Neural cell (in vitro differentiated cells): ENCODE data around the gene HTR2B. TPM values are rescaled to one million over a fixed set of nuclear protein-coding genes. Genes with fewer than 3 reads are reported as not detected.

Experiments
- H2AFZ ChIP-seq: fragments of 200-600, 300-800 bp; sonication (generic), shearing (Covaris generic); 2 replicates; pipeline ENCODE4 v1.6.0; 2014; ENCODE audit warnings: low read depth, mild to moderate bottlenecking, antibody characterized with exemption, low read length, moderate library complexity
- H3F3A ChIP-seq: fragments of 200-600 bp; shearing (Covaris generic); 2 replicates; pipeline ENCODE4 v1.6.1; 2016; ENCODE audit warnings: mild to moderate bottlenecking, moderate library complexity, mixed read lengths, antibody characterized with exemption, low read length; ENCODE audit not compliant: insufficient read depth, poor library complexity, severe bottlenecking
- H3K27ac ChIP-seq: fragments of 200-600, 300-800 bp; sonication (generic), shearing (Covaris generic); 2 replicates; pipeline ENCODE4 v1.5.1; 2014; ENCODE audit warnings: mild to moderate bottlenecking, low read length, moderate library complexity
- H3K27me3 ChIP-seq: fragments of 300-800, 200-600 bp; sonication (generic), shearing (Covaris generic); 2 replicates; pipeline ENCODE4 v1.6.0; 2014; ENCODE audit warnings: mild to moderate bottlenecking, low read depth, low read length, moderate library complexity; ENCODE audit not compliant: insufficient read depth
- H3K36me3 ChIP-seq: fragments of 300-800, 200-600 bp; sonication (generic), shearing (Covaris generic); 2 replicates; pipeline ENCODE4 v1.5.1; 2014; ENCODE audit warnings: mild to moderate bottlenecking, antibody characterized with exemption, low read length, moderate library complexity; ENCODE audit not compliant: insufficient read depth
- H3K4me2 ChIP-seq: fragments of 300-800, 200-600 bp; sonication (generic), shearing (Covaris generic); 2 replicates; pipeline ENCODE4 v1.6.0; 2014; ENCODE audit warnings: mild to moderate bottlenecking, low read length
- H3K4me3 ChIP-seq: fragments of 300-800, 200-600 bp; sonication (generic), shearing (Covaris generic); 2 replicates; pipeline ENCODE4 v1.5.1; 2014; ENCODE audit warnings: mild to moderate bottlenecking, low read length, moderate library complexity
- H3K79me2 ChIP-seq: fragments of 200-600 bp; shearing (Covaris generic); replicated peaks from 2 replicates; pipeline ENCODE4 v1.6.0; 2014; ENCODE audit warnings: mild to moderate bottlenecking, low read length, moderate library complexity; ENCODE audit not compliant: insufficient read depth
- H3K9ac ChIP-seq: fragments of 300-800, 200-600 bp; sonication (generic), shearing (Covaris generic); 2 replicates; pipeline ENCODE4 v1.6.1; 2016; ENCODE audit warnings: mild to moderate bottlenecking, low read length, mixed read lengths
- H3K9me2 ChIP-seq: fragments of 200-600 bp; shearing (Covaris generic); 2 replicates; pipeline ENCODE4 v1.6.1; 2016; ENCODE audit warnings: mild to moderate bottlenecking, low read length, mixed read lengths; ENCODE audit not compliant: insufficient read depth
- H3K9me3 ChIP-seq: fragments of 200-600, 300-800 bp; sonication (generic), shearing (Covaris generic); 2 replicates; pipeline ENCODE4 v1.6.1; 2016; ENCODE audit warnings: mild to moderate bottlenecking, mixed run types, low read length, moderate library complexity, mixed read lengths
- H4K20me1 ChIP-seq: fragments of 200-600 bp; shearing (Covaris generic); 2 replicates; pipeline ENCODE4 v1.6.1; 2016; ENCODE audit warnings: mild to moderate bottlenecking, mixed run types; ENCODE audit not compliant: insufficient read depth
- EP300 ChIP-seq: fragments of 450-650 bp; conservative IDR thresholded peaks from 2 replicates; pipeline ENCODE4 v1.6.1; 2014; ENCODE audit warnings: antibody characterized with exemption, mild to moderate bottlenecking, moderate library complexity; ENCODE audit not compliant: poor library complexity, severe bottlenecking
- EZH2 ChIP-seq: fragments of 200-600, 300-800 bp; shearing (Covaris generic), sonication (generic); IDR thresholded peaks from 2 replicates; pipeline ENCODE4 v1.6.1; 2014; ENCODE audit warnings: antibody characterized with exemption, low read length, borderline replicate concordance, mild to moderate bottlenecking; ENCODE audit not compliant: insufficient read depth, poor library complexity, severe bottlenecking
- MXI1 ChIP-seq: fragments of 450-650 bp; conservative IDR thresholded peaks from 2 replicates; pipeline ENCODE4 v1.6.1; 2014; ENCODE audit warnings: antibody characterized with exemption, mild to moderate bottlenecking; ENCODE audit not compliant: poor library complexity, severe bottlenecking
- POLR2AphosphoS5 ChIP-seq: IDR thresholded peaks from 2 replicates; pipeline ENCODE4 v1.6.1; 2012
- RAD21 ChIP-seq: fragments of 450-650 bp; conservative IDR thresholded peaks from 2 replicates; pipeline ENCODE4 v1.6.1; 2014; ENCODE audit warnings: antibody characterized with exemption, mild to moderate bottlenecking, moderate library complexity
- REST ChIP-seq: IDR thresholded peaks from 2 replicates; pipeline ENCODE4 v1.6.1; 2012; ENCODE audit warnings: borderline replicate concordance
- SMC3 ChIP-seq: fragments of 450-650 bp; conservative IDR thresholded peaks from 2 replicates; pipeline ENCODE4 v1.6.1; 2014; ENCODE audit warnings: antibody characterized with exemption, mild to moderate bottlenecking, moderate library complexity; ENCODE audit not compliant: poor library complexity
- TAF1 ChIP-seq: IDR thresholded peaks from 2 replicates; pipeline ENCODE4 v1.6.1; 2012; ENCODE audit warnings: low read depth
- polyA plus RNA-seq: library from polyadenylated mRNA; depleted of rRNA; stranded (reverse); fragments of >200 nt; gene quantifications from 2 replicates; pipeline ENCODE4 v1.2.3, GENCODE V29; 2014
- TF ChIP-seq, protein P1 (sequence below): fragments of 450-650 bp; IDR thresholded peaks from 2 replicates; pipeline ENCODE4 v1.5.1; 2014; ENCODE audit warnings: antibody characterized with exemption, mild to moderate bottlenecking, moderate library complexity; ENCODE audit not compliant: poor library complexity, severe bottlenecking

The HTR2B gene
- polyA plus RNA-seq, 1 donor from 2014 or later, result not detected

- H3K4me2 ChIP-seq, result no peak overlapping the region
- H4K20me1 ChIP-seq, result no peaks in the 10 kb centered on the region
- no peaks in the 10 kb centered on the region for H3F3A ChIP-seq
- no peaks in the 10 kb centered on the region for H3K79me2 ChIP-seq
- H3K9ac ChIP-seq, result no peak overlapping the region
- H2AFZ ChIP-seq, result no peak overlapping the region
- no peak overlapping the region for H3K27ac ChIP-seq
- TF ChIP-seq POLR2AphosphoS5 (no peak), RAD21 (no peak), TAF1 (no peak), REST (no peak), EP300 (no peak), EZH2 (no peak), MXI1 (no peak), SMC3 (no peak)
- TF ChIP-seq, protein P1, sequence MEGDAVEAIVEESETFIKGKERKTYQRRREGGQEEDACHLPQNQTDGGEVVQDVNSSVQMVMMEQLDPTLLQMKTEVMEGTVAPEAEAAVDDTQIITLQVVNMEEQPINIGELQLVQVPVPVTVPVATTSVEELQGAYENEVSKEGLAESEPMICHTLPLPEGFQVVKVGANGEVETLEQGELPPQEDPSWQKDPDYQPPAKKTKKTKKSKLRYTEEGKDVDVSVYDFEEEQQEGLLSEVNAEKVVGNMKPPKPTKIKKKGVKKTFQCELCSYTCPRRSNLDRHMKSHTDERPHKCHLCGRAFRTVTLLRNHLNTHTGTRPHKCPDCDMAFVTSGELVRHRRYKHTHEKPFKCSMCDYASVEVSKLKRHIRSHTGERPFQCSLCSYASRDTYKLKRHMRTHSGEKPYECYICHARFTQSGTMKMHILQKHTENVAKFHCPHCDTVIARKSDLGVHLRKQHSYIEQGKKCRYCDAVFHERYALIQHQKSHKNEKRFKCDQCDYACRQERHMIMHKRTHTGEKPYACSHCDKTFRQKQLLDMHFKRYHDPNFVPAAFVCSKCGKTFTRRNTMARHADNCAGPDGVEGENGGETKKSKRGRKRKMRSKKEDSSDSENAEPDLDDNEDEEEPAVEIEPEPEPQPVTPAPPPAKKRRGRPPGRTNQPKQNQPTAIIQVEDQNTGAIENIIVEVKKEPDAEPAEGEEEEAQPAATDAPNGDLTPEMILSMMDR, result no peak
- no peak overlapping the region for H3K4me3 ChIP-seq
- no peaks in the 10 kb centered on the region for H3K27me3 ChIP-seq
- no peaks in the 10 kb centered on the region for H3K9me3 ChIP-seq
- H3K9me2 ChIP-seq, result no peaks in the 10 kb centered on the region
- peaks cover 8% of the 10 kb centered on the region for H3K36me3 ChIP-seq
Measured at GRCh38 chr2:231111987-231112386, 12.9 kb downstream of the HTR2B start.

DNA sequence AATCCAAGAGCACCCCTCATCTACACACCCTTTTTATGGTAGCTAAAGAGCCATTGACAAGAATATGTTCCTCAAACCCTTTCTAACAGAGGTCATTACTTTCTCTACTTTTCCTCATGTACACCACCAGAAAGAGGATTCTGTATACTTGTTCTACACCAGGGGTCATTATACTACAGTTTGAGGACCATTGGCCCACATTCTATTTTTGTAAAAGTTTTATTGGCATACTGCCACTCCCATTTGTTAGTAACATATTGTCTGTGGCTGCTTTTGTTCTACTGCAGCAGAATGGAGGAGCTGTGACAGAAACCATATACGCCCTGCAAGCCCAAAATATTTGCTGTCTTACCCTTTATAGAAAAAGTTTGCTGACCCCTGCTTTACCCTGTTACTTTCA lies 14.3 kb downstream of the HTR2B start:
- H3K9me3 ChIP-seq, result no peaks in the 10 kb centered on the region
- no peak overlapping the region for H3K4me2 ChIP-seq
- H3K9ac ChIP-seq, result no peak overlapping the region
- H3K79me2 ChIP-seq, result no peaks in the 10 kb centered on the region
- no peak overlapping the region for H2AFZ ChIP-seq
- no peaks in the 10 kb centered on the region for H3K9me2 ChIP-seq
- no peaks in the 10 kb centered on the region for H3F3A ChIP-seq
- TF ChIP-seq POLR2AphosphoS5, result no peak
- TF ChIP-seq MXI1, result no peak
- TF ChIP-seq EZH2, result no peak
- TF ChIP-seq TAF1, result no peak
- TF ChIP-seq, protein P1, result no peak
- TF ChIP-seq SMC3, result no peak
- TF ChIP-seq RAD21, result no peak
- TF ChIP-seq REST, result no peak
- H3K4me3 ChIP-seq, result no peak overlapping the region
- no peak overlapping the region for H3K27ac ChIP-seq
- peaks cover 8% of the 10 kb centered on the region for H3K36me3 ChIP-seq
- no peaks in the 10 kb centered on the region for H3K27me3 ChIP-seq
- no peaks in the 10 kb centered on the region for H4K20me1 ChIP-seq
